Bronchial smooth muscle cell (primary cell): ENCODE data around the gene PHF5A. TPM values are rescaled to one million over a fixed set of nuclear protein-coding genes. Genes with fewer than 3 reads are reported as not detected.

ENCODE experiments used
- total RNA-seq: library from RNA; depleted of rRNA; stranded (reverse); fragments of >200 nt; gene quantifications from 2 replicates; pipeline ENCODE4 v1.2.1, GENCODE V29; 2014

The PHF5A gene
- total RNA-seq = 61.5 and 86.0 TPM in 2 replicates

DNA sequence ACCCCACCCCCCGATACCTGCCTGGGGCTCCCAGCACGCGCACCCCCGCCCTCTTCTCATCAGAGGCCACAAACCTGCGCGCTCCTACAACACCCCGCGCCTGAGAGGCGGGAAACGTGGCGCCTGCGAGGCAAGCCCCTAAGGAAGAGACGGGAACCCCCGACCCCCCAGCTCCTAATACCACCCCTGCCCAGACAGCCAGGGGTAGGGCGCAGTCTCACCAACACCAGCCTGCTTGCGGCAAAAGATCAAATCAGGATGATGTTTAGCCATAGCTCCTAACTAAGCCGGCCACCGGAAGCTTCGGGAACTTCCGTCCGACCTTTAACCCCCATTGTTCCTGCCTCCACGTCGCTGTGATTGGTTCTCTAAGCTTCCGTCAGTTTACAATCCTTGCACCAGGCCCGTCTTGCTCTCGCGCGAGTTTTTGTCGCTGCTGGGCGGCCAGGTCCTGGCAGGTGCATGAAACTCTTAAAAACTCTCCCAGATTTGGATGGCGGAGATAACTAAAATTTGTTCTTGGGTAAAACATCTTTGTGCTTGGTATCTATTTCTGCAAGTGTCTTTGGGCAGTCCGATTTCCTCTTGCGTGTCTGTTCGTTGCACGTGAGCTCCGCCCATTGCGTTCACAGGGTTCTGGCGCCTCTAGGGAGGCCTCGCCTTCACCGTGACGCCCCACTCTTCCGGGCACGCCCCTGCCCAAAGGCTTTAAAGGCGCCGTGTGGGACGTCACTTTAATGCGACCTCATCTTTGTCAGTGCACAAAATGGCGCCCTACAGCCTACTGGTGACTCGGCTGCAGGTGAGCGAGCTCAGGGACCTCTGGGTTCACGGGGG lies at the start of gene PHF5A, which contains the start of gene ACO2:
Gene PHF5A (minus strand): TSS at position 312 of the 837 bp plus-strand sequence. CDS start 39 bp downstream, at position 273.
Gene ACO2 (plus strand): TSS at position 737 of the 837 bp plus-strand sequence. CDS start 30 bp downstream, at position 767.

DNA sequence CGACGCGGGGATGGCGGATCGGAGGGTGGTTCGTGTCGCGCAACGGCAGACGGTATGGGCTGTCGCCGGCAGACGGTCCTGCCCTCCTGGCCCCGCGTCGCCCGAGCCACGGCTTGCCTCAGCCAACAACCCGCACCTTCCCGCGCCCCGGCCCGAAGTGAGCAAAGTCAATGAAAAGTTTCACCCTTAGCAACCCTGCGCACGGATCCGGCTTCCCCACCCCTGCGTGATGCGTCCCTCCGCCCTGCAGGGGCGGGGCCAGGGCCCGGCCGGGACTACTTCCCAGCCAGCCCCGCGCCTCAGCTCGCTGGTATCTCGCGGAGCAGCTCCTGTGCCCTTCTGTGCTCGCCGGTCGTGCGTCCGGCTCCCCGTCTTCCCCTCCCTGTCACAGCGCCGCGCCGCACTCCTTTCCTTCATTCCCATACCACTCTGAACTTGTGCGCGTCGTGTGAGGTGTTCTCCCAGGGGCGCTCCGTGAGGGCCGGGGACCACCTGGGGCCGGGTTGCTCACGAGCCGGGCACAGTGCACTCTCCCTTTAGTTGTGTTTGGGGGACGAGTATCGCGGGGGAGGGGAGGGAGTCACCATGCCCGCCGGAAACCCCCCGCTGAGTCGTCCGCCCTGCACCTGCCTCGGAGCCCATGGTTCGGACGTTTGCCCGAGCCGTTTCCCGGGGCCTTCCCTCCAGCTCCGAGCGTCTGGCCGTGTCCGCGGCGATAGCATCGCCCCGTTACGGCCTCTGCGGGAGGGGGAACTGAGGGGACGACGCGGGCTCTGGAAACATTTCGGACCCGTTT lies 21.7 kb downstream of the PHF5A start, which contains the start of gene TOB2:
Gene TOB2 (minus strand): TSS at position 163 of the 796 bp plus-strand sequence. CDS start 9,456 bp downstream, outside the sequence.

Other genes starting within 250 kb of the PHF5A start
- gene CHADL, start 227.8 kb downstream of the PHF5A start, total RNA-seq = 1.5 and 2.0 TPM in 2 replicates
- gene RANGAP1, start 182.5 kb downstream of the PHF5A start, total RNA-seq = 17.7 and 37.4 TPM in 2 replicates
- gene ZC3H7B, start 167.2 kb downstream of the PHF5A start, total RNA-seq = 36.0 and 37.0 TPM in 2 replicates
- 8.8 and 13.5 TPM in 2 replicates for gene TEF, start 86.8 kb downstream of the PHF5A start, total RNA-seq
- gene TOB2, start 21.9 kb downstream of the PHF5A start, total RNA-seq = 12.4 and 14.3 TPM in 2 replicates
- 72.7 and 77.5 TPM in 2 replicates for gene ACO2, start 425 bp upstream of the PHF5A start, total RNA-seq
- 21.0 and 26.3 TPM in 2 replicates for gene POLR3H, start 75.8 kb upstream of the PHF5A start, total RNA-seq
- gene CSDC2, start 92.3 kb upstream of the PHF5A start, total RNA-seq = 9.8 and 11.4 TPM in 2 replicates
- 26.2 and 31.1 TPM in 2 replicates for gene PMM1, start 121.1 kb upstream of the PHF5A start, total RNA-seq
- gene DESI1, start 152.4 kb upstream of the PHF5A start, total RNA-seq = 4.8 and 8.7 TPM in 2 replicates
- 251 and 299 TPM in 2 replicates for gene XRCC6, start 152.6 kb upstream of the PHF5A start, total RNA-seq
- 67.5 and 69.0 TPM in 2 replicates for gene SNU13, start 220.2 kb upstream of the PHF5A start, total RNA-seq
- gene MEI1, start 230.8 kb upstream of the PHF5A start, total RNA-seq = 0.17 and 1.6 TPM in 2 replicates